ENCODE results near the gene ALK. TPM values are rescaled to one million over a fixed set of nuclear protein-coding genes. Genes with fewer than 3 reads are reported as not detected.

ALK gene
- polyA plus RNA-seq, 4 donors, result 0.04 to 0.98 TPM; not detected in 2

- Histone ChIP-seq H3K4me1 (ENCODE audit: control insufficient read depth in 3 of 3, insufficient read depth in 2 of 3, low read depth in 1 of 3, low read length in 2 of 3) (no peaks in the 10 kb centered on the region), H3K27ac (ENCODE audit: low read depth in 1 of 3, low read length in 2 of 3) (no peak overlapping the region), H3K4me3 (ENCODE audit: low read depth in 1 of 3, low read length in 3 of 3) (no peak overlapping the region), H3K9me3 (ENCODE audit: control insufficient read depth in 2 of 2, insufficient read depth in 1 of 2, low read depth in 1 of 2, low read length in 1 of 2) (no peaks in the 10 kb centered on the region), H3K27me3 (ENCODE audit: control insufficient read depth in 3 of 3, insufficient read depth in 3 of 3, low read length in 3 of 3) (no peaks in the 10 kb centered on the region), H3K36me3 (ENCODE audit: control insufficient read depth in 3 of 3, insufficient read depth in 2 of 3, low read depth in 1 of 3, low read length in 3 of 3) (no peaks in the 10 kb centered on the region)
- DNase-seq, result no peak
- no peak for FAIRE-seq
- WGBS, 3 donors, result 73 to 86% (median 85%) methylated on average over 1 of the region's 1 CpG
These were observed 543.6 kb downstream of the ALK start for GRCh38 chr2:29377788-29378187.

GRCh38 chr2:29376541-29376940 lies 544.8 kb downstream of the ALK start:
- 71 to 97% (median 78%) methylated on average over 2 of the region's 2 CpGs for WGBS, 3 donors
- H3K4me3 ChIP-seq (ENCODE audit: low read depth in 1 of 3, low read length in 3 of 3), result no peak overlapping the region
- H3K9me3 ChIP-seq (ENCODE audit: control insufficient read depth in 2 of 2, insufficient read depth in 1 of 2, low read depth in 1 of 2, low read length in 1 of 2), result no peaks in the 10 kb centered on the region
- H3K36me3 ChIP-seq (ENCODE audit: control insufficient read depth in 3 of 3, insufficient read depth in 2 of 3, low read depth in 1 of 3, low read length in 3 of 3), result no peaks in the 10 kb centered on the region
- no peak for DNase-seq
- no peaks in the 10 kb centered on the region for H3K27me3 ChIP-seq (ENCODE audit: control insufficient read depth in 3 of 3, insufficient read depth in 3 of 3, low read length in 3 of 3)
- no peaks in the 10 kb centered on the region for H3K4me1 ChIP-seq (ENCODE audit: control insufficient read depth in 3 of 3, insufficient read depth in 2 of 3, low read depth in 1 of 3, low read length in 2 of 3)
- H3K27ac ChIP-seq (ENCODE audit: low read depth in 1 of 3, low read length in 2 of 3), result no peak overlapping the region
- FAIRE-seq, result no peak

DNA sequence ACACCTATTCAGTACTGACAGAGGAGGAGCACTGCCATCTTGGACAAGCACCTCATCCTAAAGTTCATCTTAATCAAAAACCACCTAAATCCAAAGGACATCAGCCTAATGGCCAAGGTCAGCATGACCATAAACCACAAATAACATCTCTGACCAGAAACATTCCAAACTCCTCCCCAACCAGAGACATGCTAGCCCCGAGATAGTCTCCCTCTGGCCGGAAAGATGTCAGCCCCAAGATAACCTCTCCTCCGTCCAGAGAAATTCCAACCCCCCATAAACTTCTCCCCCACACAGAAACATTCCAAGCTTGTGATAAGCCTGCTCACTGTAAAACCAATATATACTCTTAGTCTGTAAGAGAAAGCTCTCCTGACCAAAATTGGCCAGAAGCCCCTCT lies 545.5 kb downstream of the ALK start:
- DNase-seq (no peak), FAIRE-seq (no peak)
- H3K4me1 ChIP-seq (ENCODE audit: control insufficient read depth in 3 of 3, insufficient read depth in 2 of 3, low read depth in 1 of 3, low read length in 2 of 3), result no peaks in the 10 kb centered on the region
- H3K9me3 ChIP-seq (ENCODE audit: control insufficient read depth in 2 of 2, insufficient read depth in 1 of 2, low read depth in 1 of 2, low read length in 1 of 2), result no peaks in the 10 kb centered on the region
- no peaks in the 10 kb centered on the region for H3K27me3 ChIP-seq (ENCODE audit: control insufficient read depth in 3 of 3, insufficient read depth in 3 of 3, low read length in 3 of 3)
- H3K27ac ChIP-seq (ENCODE audit: low read depth in 1 of 3, low read length in 2 of 3), result no peak overlapping the region
- H3K36me3 ChIP-seq (ENCODE audit: control insufficient read depth in 3 of 3, insufficient read depth in 2 of 3, low read depth in 1 of 3, low read length in 3 of 3), result no peaks in the 10 kb centered on the region
- H3K4me3 ChIP-seq (ENCODE audit: low read depth in 1 of 3, low read length in 3 of 3), result no peak overlapping the region
- WGBS, 3 donors, result 78 to 88% (median 88%) methylated on average over 3 of the region's 3 CpGs

DNA sequence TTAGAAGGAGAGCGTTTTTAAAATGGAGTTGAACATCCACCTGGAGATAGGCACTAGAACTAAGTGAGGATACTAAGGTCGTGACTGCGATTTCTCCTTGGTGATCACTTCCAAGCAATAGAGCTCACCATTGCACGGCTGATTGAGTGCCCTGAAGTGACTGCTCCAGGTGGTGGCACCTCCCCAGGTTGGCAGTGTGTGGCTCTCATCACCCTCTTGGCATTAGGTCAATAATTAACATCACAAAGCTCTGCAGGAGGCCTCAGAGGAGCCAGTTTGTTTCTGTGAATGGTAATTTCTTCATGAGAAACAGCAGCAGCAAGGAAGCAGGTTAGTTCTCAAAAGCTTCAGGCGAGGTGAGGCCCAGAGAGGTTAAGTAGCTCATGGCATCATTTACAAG lies 546.6 kb downstream of the ALK start:
- no peaks in the 10 kb centered on the region for H3K27me3 ChIP-seq (ENCODE audit: control insufficient read depth in 3 of 3, insufficient read depth in 3 of 3, low read length in 3 of 3)
- no peak for FAIRE-seq
- no peaks in the 10 kb centered on the region for H3K9me3 ChIP-seq (ENCODE audit: control insufficient read depth in 2 of 2, insufficient read depth in 1 of 2, low read depth in 1 of 2, low read length in 1 of 2)
- DNase-seq, result peak in 1 of 2 donors; percentile 69
- 25 to 68% (median 39%) methylated on average over 5 of the region's 5 CpGs for WGBS, 3 donors
- H3K36me3 ChIP-seq (ENCODE audit: control insufficient read depth in 3 of 3, insufficient read depth in 2 of 3, low read depth in 1 of 3, low read length in 3 of 3), result no peaks in the 10 kb centered on the region
- no peak overlapping the region for H3K4me3 ChIP-seq (ENCODE audit: low read depth in 1 of 3, low read length in 3 of 3)
- H3K4me1 ChIP-seq (ENCODE audit: control insufficient read depth in 3 of 3, insufficient read depth in 2 of 3, low read depth in 1 of 3, low read length in 2 of 3), result no peaks in the 10 kb centered on the region
- no peak overlapping the region for H3K27ac ChIP-seq (ENCODE audit: low read depth in 1 of 3, low read length in 2 of 3)

- no peak overlapping the region for H3K4me3 ChIP-seq (ENCODE audit: low read depth in 1 of 3, low read length in 3 of 3)
- no peaks in the 10 kb centered on the region for H3K27me3 ChIP-seq (ENCODE audit: control insufficient read depth in 3 of 3, insufficient read depth in 3 of 3, low read length in 3 of 3)
- H3K27ac ChIP-seq (ENCODE audit: low read depth in 1 of 3, low read length in 2 of 3), result no peak overlapping the region
- FAIRE-seq (no peak), DNase-seq (no peak)
- no peaks in the 10 kb centered on the region for H3K36me3 ChIP-seq (ENCODE audit: control insufficient read depth in 3 of 3, insufficient read depth in 2 of 3, low read depth in 1 of 3, low read length in 3 of 3)
- no peaks in the 10 kb centered on the region for H3K9me3 ChIP-seq (ENCODE audit: control insufficient read depth in 2 of 2, insufficient read depth in 1 of 2, low read depth in 1 of 2, low read length in 1 of 2)
- WGBS, 3 donors, result 83 to 94% (median 87%) methylated on average over 3 of the region's 3 CpGs
- no peaks in the 10 kb centered on the region for H3K4me1 ChIP-seq (ENCODE audit: control insufficient read depth in 3 of 3, insufficient read depth in 2 of 3, low read depth in 1 of 3, low read length in 2 of 3)
These were observed 547.5 kb downstream of the ALK start for GRCh38 chr2:29373870-29374269.

DNA sequence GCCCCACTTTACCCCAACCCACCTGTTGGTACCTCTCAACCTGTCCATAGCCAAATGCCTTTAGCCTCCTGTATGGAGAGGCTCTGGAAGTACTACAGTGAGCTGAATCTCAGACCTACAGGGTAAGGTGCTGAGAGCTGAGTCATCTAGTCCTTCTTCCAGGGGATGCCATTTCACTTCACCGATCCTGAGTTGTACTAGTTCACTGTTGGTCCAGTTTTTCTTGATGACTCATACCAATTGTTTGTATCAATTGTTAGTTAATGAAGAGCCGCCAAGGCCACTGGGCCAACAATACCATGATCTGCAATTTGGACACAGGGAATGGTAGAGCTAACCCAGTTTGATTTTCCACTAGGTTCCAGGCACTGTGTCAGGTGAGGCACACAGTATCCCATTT lies 549.2 kb downstream of the ALK start:
- DNase-seq (peak in 1 of 2 donors; percentile 14), FAIRE-seq (no peak)
- H3K9me3 ChIP-seq (ENCODE audit: control insufficient read depth in 2 of 2, insufficient read depth in 1 of 2, low read depth in 1 of 2, low read length in 1 of 2), result no peaks in the 10 kb centered on the region
- H3K4me3 ChIP-seq (ENCODE audit: low read depth in 1 of 3, low read length in 3 of 3), result no peak overlapping the region
- no peaks in the 10 kb centered on the region for H3K4me1 ChIP-seq (ENCODE audit: control insufficient read depth in 3 of 3, insufficient read depth in 2 of 3, low read depth in 1 of 3, low read length in 2 of 3)
- H3K27ac ChIP-seq (ENCODE audit: low read depth in 1 of 3, low read length in 2 of 3), result no peak overlapping the region
- WGBS, 3 donors, result 60 to 82% (median 66%) methylated on average over 2 of the region's 2 CpGs
- no peaks in the 10 kb centered on the region for H3K27me3 ChIP-seq (ENCODE audit: control insufficient read depth in 3 of 3, insufficient read depth in 3 of 3, low read length in 3 of 3)
- no peaks in the 10 kb centered on the region for H3K36me3 ChIP-seq (ENCODE audit: control insufficient read depth in 3 of 3, insufficient read depth in 2 of 3, low read depth in 1 of 3, low read length in 3 of 3)

- H3K4me1 ChIP-seq (ENCODE audit: control insufficient read depth in 3 of 3, insufficient read depth in 2 of 3, low read depth in 1 of 3, low read length in 2 of 3), result no peaks in the 10 kb centered on the region
- H3K9me3 ChIP-seq (ENCODE audit: control insufficient read depth in 2 of 2, insufficient read depth in 1 of 2, low read depth in 1 of 2, low read length in 1 of 2), result no peaks in the 10 kb centered on the region
- H3K36me3 ChIP-seq (ENCODE audit: control insufficient read depth in 3 of 3, insufficient read depth in 2 of 3, low read depth in 1 of 3, low read length in 3 of 3), result no peaks in the 10 kb centered on the region
- H3K27me3 ChIP-seq (ENCODE audit: control insufficient read depth in 3 of 3, insufficient read depth in 3 of 3, low read length in 3 of 3), result peaks cover 0 to 3% (median 0%) of the 10 kb centered on the region in 3 donors
- 21 to 52% (median 35%) methylated on average over 5 of the region's 5 CpGs for WGBS, 3 donors
- DNase-seq (peak in 1 of 2 donors; percentile 66), FAIRE-seq (no peak)
- no peak overlapping the region for H3K27ac ChIP-seq (ENCODE audit: low read depth in 1 of 3, low read length in 2 of 3)
- no peak overlapping the region for H3K4me3 ChIP-seq (ENCODE audit: low read depth in 1 of 3, low read length in 3 of 3)
These were observed 550.7 kb downstream of the ALK start for GRCh38 chr2:29370581-29371125.

GRCh38 chr2:29370173-29370572 lies 551.2 kb downstream of the ALK start:
- H3K36me3 ChIP-seq (ENCODE audit: control insufficient read depth in 3 of 3, insufficient read depth in 2 of 3, low read depth in 1 of 3, low read length in 3 of 3), result no peaks in the 10 kb centered on the region
- H3K27ac ChIP-seq (ENCODE audit: low read depth in 1 of 3, low read length in 2 of 3), result no peak overlapping the region
- DNase-seq (no peak), FAIRE-seq (no peak)
- 63 to 75% (median 69%) methylated on average over 4 of the region's 4 CpGs for WGBS, 3 donors
- no peak overlapping the region for H3K4me3 ChIP-seq (ENCODE audit: low read depth in 1 of 3, low read length in 3 of 3)
- H3K9me3 ChIP-seq (ENCODE audit: control insufficient read depth in 2 of 2, insufficient read depth in 1 of 2, low read depth in 1 of 2, low read length in 1 of 2), result no peaks in the 10 kb centered on the region
- H3K4me1 ChIP-seq (ENCODE audit: control insufficient read depth in 3 of 3, insufficient read depth in 2 of 3, low read depth in 1 of 3, low read length in 2 of 3), result no peaks in the 10 kb centered on the region
- H3K27me3 ChIP-seq (ENCODE audit: control insufficient read depth in 3 of 3, insufficient read depth in 3 of 3, low read length in 3 of 3), result peaks cover 0 to 3% (median 0%) of the 10 kb centered on the region in 3 donors

DNA sequence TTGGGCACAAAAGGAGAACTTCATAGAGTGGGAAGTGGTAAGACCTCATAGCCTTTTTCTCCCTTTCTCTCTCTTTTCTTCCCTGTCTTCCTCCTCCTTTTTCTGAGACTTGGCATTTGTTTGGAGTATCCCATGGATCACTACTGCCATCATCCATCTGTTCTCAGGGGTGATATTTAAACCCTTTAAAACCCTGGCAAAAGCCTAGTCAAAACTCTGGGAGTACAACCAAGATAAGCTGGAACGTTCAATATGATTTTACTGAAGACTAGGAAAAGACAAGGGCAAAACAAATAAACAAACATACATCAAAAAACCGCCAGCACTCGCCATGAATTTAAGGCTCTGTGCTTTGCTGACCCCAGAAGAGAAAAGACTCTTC lies 552.7 kb downstream of the ALK start:
- Histone ChIP-seq H3K27me3 (ENCODE audit: control insufficient read depth in 3 of 3, insufficient read depth in 3 of 3, low read length in 3 of 3) (peaks cover 0 to 3% (median 0%) of the 10 kb centered on the region in 3 donors), H3K36me3 (ENCODE audit: control insufficient read depth in 3 of 3, insufficient read depth in 2 of 3, low read depth in 1 of 3, low read length in 3 of 3) (no peaks in the 10 kb centered on the region), H3K9me3 (ENCODE audit: control insufficient read depth in 2 of 2, insufficient read depth in 1 of 2, low read depth in 1 of 2, low read length in 1 of 2) (no peaks in the 10 kb centered on the region), H3K4me1 (ENCODE audit: control insufficient read depth in 3 of 3, insufficient read depth in 2 of 3, low read depth in 1 of 3, low read length in 2 of 3) (no peaks in the 10 kb centered on the region), H3K27ac (ENCODE audit: low read depth in 1 of 3, low read length in 2 of 3) (no peak overlapping the region), H3K4me3 (ENCODE audit: low read depth in 1 of 3, low read length in 3 of 3) (no peak overlapping the region)
- DNase-seq (no peak), FAIRE-seq (no peak)
- 70 to 74% (median 71%) methylated on average over 3 of the region's 3 CpGs for WGBS, 3 donors
